Iris pigment epithelial cell (primary cell): ENCODE measurements around the gene PLVAP.

Source experiments
- DNase-seq: peaks from one replicate; pipeline ENCODE4 v3.0.0-alpha.2; 2011; ENCODE audit warnings: low read depth

The PLVAP gene

GRCh38 chr19:17302391-17303166 is 74.6 kb downstream of the PLVAP start:
- no peak for DNase-seq
